Rectal smooth muscle tissue (tissue), 1 donor: ENCODE results near the gene PRSS27.

Experiments
- H3K27ac ChIP-seq: one replicate; pipeline ENCODE4 v1.7.0; 2013; ENCODE audit warnings: low read depth, low read length, inconsistent platforms
- H3K27me3 ChIP-seq: one replicate; pipeline ENCODE4 v1.7.0; 2013; ENCODE audit warnings: low read length; ENCODE audit not compliant: control insufficient read depth, insufficient read depth
- H3K36me3 ChIP-seq: one replicate; pipeline ENCODE4 v1.7.0; 2013; ENCODE audit warnings: low read length; ENCODE audit not compliant: control insufficient read depth, insufficient read depth
- H3K4me1 ChIP-seq: one replicate; pipeline ENCODE4 v1.7.0; 2013; ENCODE audit warnings: low read length; ENCODE audit not compliant: control insufficient read depth, insufficient read depth
- H3K4me3 ChIP-seq: one replicate; pipeline ENCODE4 v1.7.0; 2013; ENCODE audit warnings: low read length
- H3K9ac ChIP-seq: one replicate; pipeline ENCODE4 v1.7.0; 2013; ENCODE audit warnings: low read length

The PRSS27 gene

DNA sequence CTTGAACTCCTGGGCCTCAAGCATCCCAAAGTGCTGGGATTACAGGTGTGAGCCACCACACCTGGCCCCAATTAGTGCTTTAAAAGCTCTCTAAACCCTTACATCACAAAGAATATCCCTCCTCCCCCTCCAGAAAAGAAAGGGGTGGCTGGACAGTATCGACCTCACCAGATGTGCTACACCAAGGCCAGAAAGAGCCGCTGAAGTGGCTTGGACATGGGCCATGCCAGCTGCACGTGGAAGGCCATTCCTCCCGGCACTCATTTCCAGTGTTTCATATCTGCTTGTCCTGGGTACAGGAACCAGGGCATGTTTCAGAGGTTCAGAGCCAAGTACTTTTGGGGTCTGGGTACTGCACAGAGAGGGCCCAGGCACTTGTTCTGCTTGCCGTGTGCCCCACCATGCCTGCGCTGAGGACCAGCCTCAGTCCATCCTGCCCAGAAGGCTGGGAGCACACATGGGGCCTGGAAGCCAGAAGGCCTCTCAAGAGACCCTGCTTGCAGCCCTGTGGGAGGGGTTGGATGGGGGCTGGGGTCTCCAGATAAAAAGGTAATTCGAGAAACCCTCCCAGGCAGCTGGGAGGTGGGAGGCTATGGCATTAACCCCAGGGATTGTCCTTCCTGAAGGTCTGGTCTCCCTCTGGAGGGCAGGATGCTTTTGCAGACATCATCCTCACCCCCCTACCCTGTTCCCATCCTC lies 28.9 kb upstream of the PRSS27 start:
- Histone ChIP-seq H3K4me3 (no peak overlapping the region), H3K27me3 (peaks cover 2% of the 10 kb centered on the region), H3K9ac (no peak overlapping the region)

DNA sequence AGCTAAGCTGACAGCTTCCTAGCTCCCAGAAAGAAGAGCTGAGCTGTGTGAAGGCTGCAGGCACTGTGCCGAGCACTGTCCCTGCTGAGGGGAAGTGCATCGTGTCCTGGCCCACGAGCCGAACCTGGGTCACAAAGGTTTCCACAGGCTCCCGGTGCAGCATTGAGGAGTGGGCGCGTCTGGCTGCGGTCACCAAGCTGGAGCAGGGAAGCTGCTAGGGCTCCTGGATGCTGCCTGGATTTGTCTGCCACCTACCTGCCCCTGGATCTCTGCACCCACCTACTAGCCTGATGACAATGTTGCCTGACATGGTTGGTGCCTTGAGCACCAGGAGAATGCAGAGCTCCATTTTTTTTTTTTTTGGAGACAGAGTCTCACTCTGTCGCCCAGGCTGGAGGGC lies 25.9 kb upstream of the PRSS27 start:
- Histone ChIP-seq H3K9ac (no peak overlapping the region), H3K4me1 (no peaks in the 10 kb centered on the region)

More for the DNA sequence above, 28.9 kb upstream of the PRSS27 start:
- Histone ChIP-seq H3K27ac (no peak overlapping the region), H3K36me3 (no peaks in the 10 kb centered on the region), H3K4me1 (peaks cover 5% of the 10 kb centered on the region)

DNA sequence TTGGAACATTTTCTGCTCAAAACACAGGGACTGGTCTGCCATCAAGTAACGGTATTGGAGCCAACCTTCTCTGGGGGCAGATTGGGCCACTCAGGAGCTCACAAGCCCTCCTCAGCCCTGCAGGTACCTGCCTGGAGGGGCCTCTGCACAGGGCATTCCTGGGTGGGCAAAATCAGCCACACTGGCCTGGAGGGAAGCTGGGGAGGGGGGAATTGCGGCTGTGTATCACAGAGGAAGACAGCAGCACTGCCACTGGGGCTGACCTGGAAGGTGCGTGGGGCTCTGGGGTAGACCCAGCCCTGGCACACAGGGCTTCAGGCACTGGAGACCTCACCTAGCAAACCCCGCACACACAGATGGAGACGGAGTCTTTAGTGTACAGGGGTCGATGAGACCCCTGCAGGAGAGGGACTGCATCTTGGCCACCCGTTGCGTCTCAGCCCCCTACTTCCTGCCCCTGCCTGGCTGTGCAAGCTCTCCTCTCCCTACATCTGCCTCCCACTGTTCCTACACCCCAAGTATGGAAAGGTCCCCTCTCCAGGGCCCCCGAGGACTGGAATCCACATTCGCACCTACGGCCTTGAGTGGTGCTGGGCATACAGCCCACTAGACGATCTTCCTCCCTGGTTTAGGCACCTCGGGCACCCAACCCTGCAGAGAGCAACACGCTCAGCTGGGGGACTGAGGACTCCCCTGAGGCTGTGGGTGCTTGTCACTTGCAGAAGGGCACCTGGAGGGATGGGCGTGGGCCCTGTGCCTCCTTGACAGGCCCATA lies 25.3 kb upstream of the PRSS27 start:
- H3K4me1 ChIP-seq = no peaks in the 10 kb centered on the region
- no peaks in the 10 kb centered on the region for H3K36me3 ChIP-seq
- H3K27me3 ChIP-seq = peaks cover 4% of the 10 kb centered on the region
- H3K27ac ChIP-seq = no peak overlapping the region
- no peak overlapping the region for H3K9ac ChIP-seq
- H3K4me3 ChIP-seq = no peak overlapping the region

More for the DNA sequence above, 25.9 kb upstream of the PRSS27 start:
- H3K27ac ChIP-seq = no peak overlapping the region
- no peak overlapping the region for H3K4me3 ChIP-seq
- peaks cover 2% of the 10 kb centered on the region for H3K27me3 ChIP-seq
- no peaks in the 10 kb centered on the region for H3K36me3 ChIP-seq

DNA sequence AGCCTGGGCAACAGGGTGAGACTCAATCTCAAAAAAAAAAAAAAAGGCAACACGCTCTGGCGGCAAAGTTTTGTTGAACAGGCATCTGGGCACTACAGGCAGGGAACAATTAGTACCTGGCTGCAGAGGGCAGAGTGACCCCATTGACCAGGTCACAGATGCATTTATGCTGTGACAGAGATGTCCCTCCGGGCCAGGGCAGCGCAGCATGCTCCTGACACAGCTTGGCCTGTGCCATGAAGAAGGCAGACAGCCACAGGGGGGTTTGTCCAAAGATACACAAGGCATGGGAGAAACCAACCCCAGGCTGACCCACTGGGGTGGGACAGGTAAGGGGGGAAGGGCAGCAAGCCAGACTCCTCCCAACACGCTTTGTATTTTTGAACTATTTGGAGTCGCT lies 24.7 kb upstream of the PRSS27 start:
- Histone ChIP-seq H3K4me1 (no peaks in the 10 kb centered on the region), H3K36me3 (no peaks in the 10 kb centered on the region), H3K27me3 (peaks cover 7% of the 10 kb centered on the region), H3K27ac (no peak overlapping the region), H3K4me3 (no peak overlapping the region), H3K9ac (no peak overlapping the region)

DNA sequence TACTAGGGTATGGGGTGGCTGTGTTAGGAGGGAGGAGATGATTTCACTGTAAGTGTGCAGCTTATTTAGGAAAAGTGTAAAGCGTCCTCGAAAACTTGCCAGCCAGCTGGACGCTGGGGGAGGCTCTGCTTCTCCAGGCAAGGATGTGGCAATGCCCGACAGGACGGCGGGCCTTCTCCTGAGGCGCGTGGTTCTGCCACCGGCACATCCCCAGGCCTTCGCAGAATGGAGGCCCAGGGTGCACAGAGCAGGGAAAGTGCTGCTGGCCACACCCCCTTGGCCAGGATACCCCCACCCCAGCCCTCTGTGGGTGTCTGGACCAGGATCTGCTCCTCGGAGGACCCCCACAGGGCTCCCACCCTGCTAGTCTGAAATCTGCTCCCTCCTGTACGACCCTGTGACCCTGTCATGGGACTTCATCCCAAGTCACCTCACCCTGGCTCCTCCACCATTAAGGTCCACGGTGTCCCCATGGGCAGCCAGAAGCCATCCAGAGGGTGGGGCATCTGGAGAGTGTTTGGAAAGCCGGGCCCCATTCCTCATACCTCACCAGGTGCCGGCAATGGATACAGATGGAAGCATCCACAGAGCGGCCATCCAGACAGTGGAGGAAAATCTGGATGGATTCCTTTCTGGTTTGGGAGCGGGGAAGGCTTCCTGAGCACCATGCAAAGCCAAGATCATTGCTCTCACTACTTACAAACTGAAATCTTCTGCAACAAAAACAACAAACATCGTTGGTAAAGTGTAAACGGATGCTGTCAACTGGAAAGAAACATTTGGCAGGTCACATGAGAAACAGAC lies 23.2 kb upstream of the PRSS27 start:
- no peak overlapping the region for H3K4me3 ChIP-seq
- H3K36me3 ChIP-seq = no peaks in the 10 kb centered on the region
- peaks cover 12% of the 10 kb centered on the region for H3K27me3 ChIP-seq
- no peak overlapping the region for H3K9ac ChIP-seq
- H3K27ac ChIP-seq = no peak overlapping the region
- H3K4me1 ChIP-seq = no peaks in the 10 kb centered on the region

DNA sequence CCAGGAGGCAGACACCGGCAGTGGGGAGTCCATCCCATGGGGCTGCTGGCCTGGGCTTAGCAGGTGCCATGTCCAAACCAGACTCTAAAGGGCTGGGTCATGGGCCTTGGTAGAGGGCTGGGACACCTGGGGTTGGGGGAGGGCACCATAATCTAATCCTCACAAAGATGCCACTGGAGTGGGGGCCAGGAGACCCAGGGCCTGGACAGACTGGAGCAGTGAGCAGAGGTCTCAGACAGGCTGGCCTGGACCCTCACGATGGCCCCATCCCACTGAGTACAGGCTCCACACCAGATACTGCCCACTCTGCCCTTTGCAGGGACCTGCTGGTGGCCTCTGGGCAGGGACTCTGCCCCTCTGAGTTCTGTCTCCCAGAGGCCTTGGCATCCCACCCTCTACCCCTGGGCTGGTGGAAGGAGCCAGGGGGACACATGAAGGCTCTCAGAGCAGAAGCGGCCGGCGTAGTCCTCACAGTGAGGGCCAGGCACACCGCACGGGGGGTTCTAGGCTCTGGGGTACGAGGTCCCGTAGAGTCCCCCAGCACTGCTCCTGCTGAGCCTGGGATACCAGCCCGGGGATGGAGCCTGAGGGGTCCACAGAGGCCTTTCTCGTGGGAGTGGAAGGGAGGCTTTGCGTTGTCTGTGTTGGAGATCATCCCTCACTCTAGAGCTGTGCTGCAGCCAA lies 22.4 kb upstream of the PRSS27 start:
- Histone ChIP-seq H3K9ac (no peak overlapping the region), H3K4me3 (no peak overlapping the region)

DNA sequence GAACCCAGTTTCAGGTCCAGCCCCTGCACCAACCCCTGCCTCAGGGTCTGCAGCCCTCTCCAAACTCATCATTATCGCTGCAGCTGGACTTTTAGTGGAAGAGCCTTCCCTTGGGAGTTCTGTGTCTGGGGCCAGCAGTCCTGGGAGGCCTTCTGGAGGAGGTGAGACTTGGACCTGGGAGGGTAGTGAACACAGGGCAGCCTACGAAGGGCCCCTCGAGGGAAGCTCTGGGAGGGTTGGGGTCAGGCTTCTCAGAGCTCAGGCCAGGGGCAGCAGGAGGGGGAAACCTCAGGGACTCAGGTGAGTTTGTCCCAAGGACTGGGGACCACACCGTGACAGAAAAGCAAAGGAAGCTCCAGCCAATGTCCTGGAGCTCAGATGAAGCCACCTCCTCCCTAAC lies 21.1 kb upstream of the PRSS27 start:
- no peaks in the 10 kb centered on the region for H3K4me1 ChIP-seq
- H3K9ac ChIP-seq = no peak overlapping the region
- no peak overlapping the region for H3K4me3 ChIP-seq
- peaks cover 12% of the 10 kb centered on the region for H3K27me3 ChIP-seq
- no peaks in the 10 kb centered on the region for H3K36me3 ChIP-seq
- H3K27ac ChIP-seq = no peak overlapping the region

More for the DNA sequence above, 22.4 kb upstream of the PRSS27 start:
- Histone ChIP-seq H3K36me3 (no peaks in the 10 kb centered on the region), H3K27ac (no peak overlapping the region), H3K4me1 (no peaks in the 10 kb centered on the region), H3K27me3 (peaks cover 12% of the 10 kb centered on the region)

DNA sequence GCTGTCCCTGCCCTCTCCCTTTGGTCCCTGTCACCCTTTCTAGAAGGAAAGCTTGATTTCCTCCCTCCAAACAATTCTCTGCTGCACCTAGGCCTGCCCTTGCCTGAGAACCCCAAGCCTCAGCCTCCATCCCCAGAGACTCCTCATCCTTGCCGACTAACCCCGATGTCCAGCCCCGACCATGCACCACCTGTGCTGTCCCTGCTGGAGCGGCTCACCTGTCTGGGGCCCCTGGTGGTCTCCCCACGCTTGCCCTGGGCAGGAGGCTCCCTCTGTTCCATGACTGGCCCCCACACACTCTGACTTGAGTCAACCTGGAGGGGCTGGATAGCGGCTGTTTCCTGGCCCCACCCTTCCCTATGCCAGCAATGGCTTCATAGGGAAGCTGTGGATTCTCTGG lies 20.5 kb upstream of the PRSS27 start:
- Histone ChIP-seq H3K27me3 (peaks cover 12% of the 10 kb centered on the region), H3K36me3 (no peaks in the 10 kb centered on the region), H3K4me3 (no peak overlapping the region), H3K27ac (no peak overlapping the region), H3K4me1 (no peaks in the 10 kb centered on the region), H3K9ac (no peak overlapping the region)

DNA sequence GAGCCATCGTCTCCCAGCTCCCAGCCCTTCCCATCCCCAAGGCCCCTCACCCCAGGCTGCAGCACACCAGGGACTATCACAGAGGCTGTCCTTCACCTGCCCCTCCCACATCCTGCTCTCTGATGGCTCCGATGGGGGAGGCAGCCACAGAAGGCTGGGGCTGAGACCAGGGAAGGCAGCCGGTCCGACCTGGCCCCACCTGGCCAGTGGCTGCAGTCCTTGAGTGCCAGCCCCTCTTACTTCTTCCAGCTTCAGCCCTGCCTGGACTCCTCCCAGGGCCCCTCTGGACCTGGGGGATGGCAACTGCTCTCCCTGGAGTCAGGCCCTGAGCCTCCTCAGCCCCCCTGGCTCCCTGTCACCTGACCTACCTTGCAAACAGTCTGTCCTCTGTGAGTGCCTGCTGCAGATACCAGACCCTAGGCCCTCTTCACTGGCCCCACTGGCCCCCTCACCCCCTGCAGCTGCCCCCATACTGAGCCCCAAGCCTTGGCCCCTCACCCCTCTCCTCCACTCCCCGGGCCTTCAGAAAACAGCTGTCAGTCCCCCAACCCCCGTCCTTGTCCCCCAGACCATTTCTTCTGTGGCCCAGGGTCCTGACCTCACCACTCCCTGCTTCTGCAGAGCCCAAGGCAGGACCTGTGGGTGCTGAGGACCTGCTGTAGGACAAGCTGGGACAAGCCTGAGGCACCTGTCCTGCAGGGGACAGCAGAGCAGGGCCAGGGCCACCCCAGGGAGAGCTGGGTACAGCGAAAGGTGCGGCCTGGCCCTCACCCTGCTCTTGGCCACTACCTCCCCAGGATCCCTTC lies 19.8 kb upstream of the PRSS27 start:
- Histone ChIP-seq H3K4me3 (no peak overlapping the region), H3K36me3 (no peaks in the 10 kb centered on the region), H3K27me3 (peaks cover 10% of the 10 kb centered on the region), H3K9ac (no peak overlapping the region), H3K4me1 (no peaks in the 10 kb centered on the region), H3K27ac (no peak overlapping the region)

DNA sequence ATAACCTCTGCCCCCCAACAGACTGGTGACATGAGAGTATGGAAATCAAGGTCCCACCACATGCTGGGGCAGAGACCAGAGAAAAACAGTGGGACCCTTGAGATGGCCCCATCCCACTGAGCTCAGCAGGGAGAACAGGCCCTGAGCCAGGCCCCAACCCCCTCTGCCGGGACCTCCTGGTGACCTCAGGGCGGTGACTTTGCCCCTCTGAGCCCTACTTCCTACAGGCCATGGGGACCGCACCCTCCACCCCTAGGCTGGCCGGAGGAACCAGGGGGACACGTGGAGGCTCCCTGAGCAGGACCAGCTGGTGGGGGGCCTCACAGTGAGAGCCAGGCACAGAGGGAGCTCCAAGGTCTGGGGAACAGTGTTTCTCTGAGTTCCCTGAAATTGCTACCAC lies 18.6 kb upstream of the PRSS27 start:
- H3K36me3 ChIP-seq = no peaks in the 10 kb centered on the region
- no peaks in the 10 kb centered on the region for H3K4me1 ChIP-seq
- no peak overlapping the region for H3K4me3 ChIP-seq
- H3K27ac ChIP-seq = no peak overlapping the region
- no peak overlapping the region for H3K9ac ChIP-seq
- H3K27me3 ChIP-seq = peaks cover 10% of the 10 kb centered on the region

DNA sequence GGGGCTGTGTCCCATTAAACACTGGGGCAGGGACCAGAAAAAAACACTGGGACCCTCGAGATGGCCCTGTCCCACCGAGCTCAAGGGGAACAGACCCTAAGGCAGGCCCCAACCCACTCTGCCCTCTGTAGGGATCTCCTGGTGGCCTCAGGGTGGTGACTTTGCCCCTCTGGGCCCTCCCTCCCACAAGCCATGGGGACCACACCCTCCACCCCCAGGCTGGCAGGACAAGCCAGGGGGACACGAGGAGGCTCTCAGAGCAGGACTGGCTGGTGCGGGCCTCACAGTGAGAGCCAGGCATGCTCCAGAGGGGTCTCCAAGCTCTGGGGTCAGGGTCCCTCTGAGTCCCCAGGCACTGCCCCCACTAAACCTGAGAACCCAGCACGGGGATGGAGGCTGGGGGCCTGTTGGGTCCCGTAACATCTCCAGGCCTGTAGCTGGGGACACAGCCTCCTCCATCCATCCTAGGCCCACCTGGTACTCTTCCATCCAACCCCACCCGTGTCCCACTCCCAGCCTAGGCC lies 17.9 kb upstream of the PRSS27 start:
- Histone ChIP-seq H3K4me1 (no peaks in the 10 kb centered on the region), H3K4me3 (no peak overlapping the region), H3K27me3 (peaks cover 10% of the 10 kb centered on the region), H3K36me3 (no peaks in the 10 kb centered on the region), H3K27ac (no peak overlapping the region), H3K9ac (no peak overlapping the region)
